G401.6 (cell line): Measurements from ENCODE around the gene CROCC2.
A peak's percentile ranks its signal among the peaks of the same experiment; 100 is the strongest.

ENCODE experiments used
- FAIRE-seq: peaks from 2 replicates; lab custom pipeline; 2012; peaks lifted over from hg19 to GRCh38; lab: Jason Lieb, UNC

The CROCC2 gene

GRCh38 chr2:241000831-241001321 lies 94.7 kb downstream of the CROCC2 start:
- FAIRE-seq, result no peak

GRCh38 chr2:241001413-241002274 lies 95.5 kb downstream of the CROCC2 start:
- FAIRE-seq, result no peak

- no peak for FAIRE-seq
Measured at GRCh38 chr2:241002275-241003046, 96.3 kb downstream of the CROCC2 start.

GRCh38 chr2:241003047-241003360 lies 96.9 kb downstream of the CROCC2 start:
- FAIRE-seq, result no peak

- no peak for FAIRE-seq
Measured at GRCh38 chr2:241003369-241003768, 97.2 kb downstream of the CROCC2 start.

- FAIRE-seq, result peak; percentile 39
Measured at GRCh38 chr2:241003830-241004564, 97.9 kb downstream of the CROCC2 start.

- no peak for FAIRE-seq
Measured at GRCh38 chr2:241005569-241005968, 99.4 kb downstream of the CROCC2 start.

GRCh38 chr2:241006412-241006811 lies 100.3 kb downstream of the CROCC2 start:
- no peak for FAIRE-seq

GRCh38 chr2:241007111-241007510 lies 101.0 kb downstream of the CROCC2 start:
- FAIRE-seq, result no peak

GRCh38 chr2:241007880-241008710 lies 102.0 kb downstream of the CROCC2 start:
- FAIRE-seq, result no peak

- FAIRE-seq, result no peak
Measured at GRCh38 chr2:241008711-241009121, 102.6 kb downstream of the CROCC2 start.

- FAIRE-seq, result no peak
Measured at GRCh38 chr2:241009191-241009590, 103.1 kb downstream of the CROCC2 start.

- FAIRE-seq, result no peak
Measured at GRCh38 chr2:241009601-241010530, 103.7 kb downstream of the CROCC2 start.

- no peak for FAIRE-seq
Measured at GRCh38 chr2:241010531-241011295, 104.6 kb downstream of the CROCC2 start.

GRCh38 chr2:241011296-241011600 lies 105.1 kb downstream of the CROCC2 start:
- FAIRE-seq, result no peak

GRCh38 chr2:241011751-241012510 lies 105.8 kb downstream of the CROCC2 start:
- FAIRE-seq, result no peak

- no peak for FAIRE-seq
Measured at GRCh38 chr2:241014224-241014623, 108.1 kb downstream of the CROCC2 start.

- no peak for FAIRE-seq
Measured at GRCh38 chr2:241014764-241015163, 108.6 kb downstream of the CROCC2 start.

GRCh38 chr2:241015439-241015838 lies 109.3 kb downstream of the CROCC2 start:
- FAIRE-seq, result no peak
